Stimulated activated naive CD8-positive, alpha-beta T cell treated with anti-CD3 and anti-CD28 coated beads, Interleukin-15, Interleukin-2, amounts not matched to agents 100 ng/mL and 50 ng/mL, for 24 hours (primary cell): ENCODE measurements around the gene IFT27.
"Not testable (repeated sequence)": the region's sequence is repeated elsewhere in the genome, so short reads cannot be mapped to it uniquely, and the experiment has no call there.

Experiments used
- H3K27ac Mint-ChIP-seq: one replicate; pipeline ENCODE4 v1.8.0; 2021; ENCODE audit warnings: mild to moderate bottlenecking, mixed read lengths
- H3K27me3 Mint-ChIP-seq: one replicate; pipeline ENCODE4 v1.8.0; 2021; ENCODE audit warnings: mixed read lengths
- H3K36me3 Mint-ChIP-seq: one replicate; pipeline ENCODE4 v1.8.0; 2021; ENCODE audit warnings: low read depth, mixed read lengths
- H3K4me1 Mint-ChIP-seq: one replicate; pipeline ENCODE4 v1.8.0; 2021; ENCODE audit warnings: low read depth, mixed read lengths
- H3K4me3 Mint-ChIP-seq: one replicate; pipeline ENCODE4 v1.8.0; 2021; ENCODE audit warnings: mild to moderate bottlenecking, mixed read lengths
- H3K9me3 Mint-ChIP-seq: one replicate; pipeline ENCODE4 v1.8.0; 2021; ENCODE audit warnings: mixed read lengths

IFT27 gene

GRCh38 chr22:36733271-36733670 is 42.6 kb downstream of the IFT27 start:
- no peak overlapping the region for H3K4me3 Mint-ChIP-seq
- H3K9me3 Mint-ChIP-seq = no peaks in the 10 kb centered on the region
- H3K36me3 Mint-ChIP-seq = no peaks in the 10 kb centered on the region
- H3K27me3 Mint-ChIP-seq = peaks cover 32% of the 10 kb centered on the region
- H3K4me1 Mint-ChIP-seq = no peaks in the 10 kb centered on the region
- no peak overlapping the region for H3K27ac Mint-ChIP-seq

- Mint-ChIP-seq H3K4me1 (no peaks in the 10 kb centered on the region), H3K4me3 (no peak overlapping the region), H3K27ac (no peak overlapping the region), H3K27me3 (peaks cover 32% of the 10 kb centered on the region), H3K36me3 (no peaks in the 10 kb centered on the region), H3K9me3 (no peaks in the 10 kb centered on the region)
Measured at GRCh38 chr22:36732609-36733008, 43.3 kb downstream of the IFT27 start.

- H3K9me3 Mint-ChIP-seq = no peaks in the 10 kb centered on the region
- peaks cover 26% of the 10 kb centered on the region for H3K27me3 Mint-ChIP-seq
- no peak overlapping the region for H3K27ac Mint-ChIP-seq
- H3K4me3 Mint-ChIP-seq = no peak overlapping the region
- no peaks in the 10 kb centered on the region for H3K36me3 Mint-ChIP-seq
- H3K4me1 Mint-ChIP-seq = no peaks in the 10 kb centered on the region
Measured at GRCh38 chr22:36731916-36732315, 44.0 kb downstream of the IFT27 start.

GRCh38 chr22:36731321-36731720 is 44.6 kb downstream of the IFT27 start:
- peaks cover 26% of the 10 kb centered on the region for H3K27me3 Mint-ChIP-seq
- not testable (repeated sequence) for H3K4me3 Mint-ChIP-seq, H3K9me3 Mint-ChIP-seq, H3K36me3 Mint-ChIP-seq, H3K27ac Mint-ChIP-seq, H3K4me1 Mint-ChIP-seq

GRCh38 chr22:36730176-36730858 is 45.6 kb downstream of the IFT27 start:
- no peaks in the 10 kb centered on the region for H3K36me3 Mint-ChIP-seq
- no peak overlapping the region for H3K27ac Mint-ChIP-seq
- H3K4me3 Mint-ChIP-seq = no peak overlapping the region
- no peaks in the 10 kb centered on the region for H3K4me1 Mint-ChIP-seq
- peaks cover 26% of the 10 kb centered on the region for H3K27me3 Mint-ChIP-seq
- H3K9me3 Mint-ChIP-seq = no peaks in the 10 kb centered on the region

GRCh38 chr22:36729321-36729720 is 46.6 kb downstream of the IFT27 start:
- Mint-ChIP-seq H3K36me3 (no peaks in the 10 kb centered on the region), H3K4me1 (no peaks in the 10 kb centered on the region), H3K9me3 (no peaks in the 10 kb centered on the region), H3K27me3 (peaks cover 20% of the 10 kb centered on the region), H3K4me3 (no peak overlapping the region), H3K27ac (no peak overlapping the region)

- H3K27ac Mint-ChIP-seq = no peak overlapping the region
- no peaks in the 10 kb centered on the region for H3K4me1 Mint-ChIP-seq
- H3K4me3 Mint-ChIP-seq = no peak overlapping the region
- H3K9me3 Mint-ChIP-seq = no peaks in the 10 kb centered on the region
- H3K27me3 Mint-ChIP-seq = peaks cover 19% of the 10 kb centered on the region
- no peaks in the 10 kb centered on the region for H3K36me3 Mint-ChIP-seq
Measured at GRCh38 chr22:36728505-36728904, 47.4 kb downstream of the IFT27 start.

- Mint-ChIP-seq H3K36me3 (no peaks in the 10 kb centered on the region), H3K27ac (no peak overlapping the region), H3K4me1 (no peaks in the 10 kb centered on the region), H3K9me3 (no peaks in the 10 kb centered on the region), H3K4me3 (no peak overlapping the region), H3K27me3 (peaks cover 19% of the 10 kb centered on the region)
Measured at GRCh38 chr22:36727927-36728488, 47.9 kb downstream of the IFT27 start.

GRCh38 chr22:36727110-36727509 is 48.8 kb downstream of the IFT27 start:
- peaks cover 20% of the 10 kb centered on the region for H3K27me3 Mint-ChIP-seq
- no peak overlapping the region for H3K27ac Mint-ChIP-seq
- H3K4me1 Mint-ChIP-seq = no peaks in the 10 kb centered on the region
- H3K4me3 Mint-ChIP-seq = no peak overlapping the region
- no peaks in the 10 kb centered on the region for H3K9me3 Mint-ChIP-seq
- H3K36me3 Mint-ChIP-seq = no peaks in the 10 kb centered on the region

- Mint-ChIP-seq H3K4me1 (no peaks in the 10 kb centered on the region), H3K9me3 (no peaks in the 10 kb centered on the region), H3K27ac (no peak overlapping the region), H3K27me3 (peaks cover 22% of the 10 kb centered on the region), H3K36me3 (no peaks in the 10 kb centered on the region), H3K4me3 (no peak overlapping the region)
Measured at GRCh38 chr22:36726007-36726380, 49.9 kb downstream of the IFT27 start.

GRCh38 chr22:36725366-36726006 is 50.4 kb downstream of the IFT27 start:
- H3K27ac Mint-ChIP-seq = no peak overlapping the region
- H3K27me3 Mint-ChIP-seq = peaks cover 22% of the 10 kb centered on the region
- H3K4me3 Mint-ChIP-seq = no peak overlapping the region
- H3K36me3 Mint-ChIP-seq = no peaks in the 10 kb centered on the region
- no peaks in the 10 kb centered on the region for H3K4me1 Mint-ChIP-seq
- no peaks in the 10 kb centered on the region for H3K9me3 Mint-ChIP-seq

- Mint-ChIP-seq H3K27me3 (peaks cover 22% of the 10 kb centered on the region), H3K27ac (no peak overlapping the region), H3K9me3 (no peaks in the 10 kb centered on the region), H3K4me3 (no peak overlapping the region), H3K4me1 (no peaks in the 10 kb centered on the region), H3K36me3 (no peaks in the 10 kb centered on the region)
Measured at GRCh38 chr22:36724836-36725235, 51.1 kb downstream of the IFT27 start.

GRCh38 chr22:36722055-36722454 is 53.9 kb downstream of the IFT27 start:
- Mint-ChIP-seq H3K36me3 (no peaks in the 10 kb centered on the region), H3K4me1 (no peaks in the 10 kb centered on the region), H3K9me3 (no peaks in the 10 kb centered on the region), H3K27ac (no peak overlapping the region), H3K4me3 (no peak overlapping the region), H3K27me3 (peaks cover 26% of the 10 kb centered on the region)

- Mint-ChIP-seq H3K36me3 (no peaks in the 10 kb centered on the region), H3K27ac (no peak overlapping the region), H3K4me3 (no peak overlapping the region), H3K4me1 (no peaks in the 10 kb centered on the region), H3K9me3 (no peaks in the 10 kb centered on the region), H3K27me3 (peaks cover 18% of the 10 kb centered on the region)
Measured at GRCh38 chr22:36715647-36716046, 60.3 kb downstream of the IFT27 start.

- no peak overlapping the region for H3K27ac Mint-ChIP-seq
- no peaks in the 10 kb centered on the region for H3K36me3 Mint-ChIP-seq
- H3K4me1 Mint-ChIP-seq = no peaks in the 10 kb centered on the region
- no peak overlapping the region for H3K4me3 Mint-ChIP-seq
- peaks cover 23% of the 10 kb centered on the region for H3K27me3 Mint-ChIP-seq
- H3K9me3 Mint-ChIP-seq = no peaks in the 10 kb centered on the region
Measured at GRCh38 chr22:36714110-36714509, 61.8 kb downstream of the IFT27 start.

- Mint-ChIP-seq H3K27ac (no peak overlapping the region), H3K4me1 (no peaks in the 10 kb centered on the region), H3K27me3 (peaks cover 26% of the 10 kb centered on the region), H3K36me3 (no peaks in the 10 kb centered on the region), H3K4me3 (no peak overlapping the region), H3K9me3 (no peaks in the 10 kb centered on the region)
Measured at GRCh38 chr22:36713436-36713835, 62.5 kb downstream of the IFT27 start.
